NB4 (cell line): ENCODE measurements around the gene SCIMP.

Source experiments
- MYC ChIP-seq: IDR thresholded peaks from 2 replicates; pipeline ENCODE4 v1.6.1; 2011; ENCODE audit warnings: low read depth, low read length
- POLR2A ChIP-seq: IDR thresholded peaks from 2 replicates; pipeline ENCODE4 v1.6.1; 2011; ENCODE audit warnings: mild to moderate bottlenecking; ENCODE audit not compliant: insufficient read length; ENCODE audit errors: extremely low read depth
- TF ChIP-seq, protein P1 (sequence below): IDR thresholded peaks from one replicate; pipeline ENCODE4 v1.5.1; 2012; ENCODE audit warnings: low read depth, low read length
- TF ChIP-seq, protein P2 (sequence below): IDR thresholded peaks from 2 replicates; pipeline ENCODE4 v1.6.1; 2011; ENCODE audit warnings: low read depth, low read length

DNA sequence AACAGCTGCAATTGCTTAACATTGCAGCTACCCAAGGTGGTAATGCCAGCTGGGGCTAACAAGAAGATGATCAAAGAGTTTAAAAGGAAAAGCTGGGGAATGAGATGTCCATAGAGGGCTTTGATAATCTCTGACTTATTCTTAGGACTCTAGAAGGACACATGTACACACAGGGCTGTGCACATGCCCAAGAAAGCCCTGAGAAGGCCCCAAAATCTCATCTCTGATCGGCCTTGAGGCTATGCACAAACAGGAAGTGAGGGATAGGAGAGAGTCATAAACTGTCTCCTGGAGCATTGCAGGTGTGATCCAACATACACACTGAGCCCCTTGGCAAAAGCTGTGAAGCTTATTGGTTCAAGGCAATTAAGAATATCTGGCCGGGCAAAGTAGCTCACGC is 30.2 kb upstream of the SCIMP start:
- TF ChIP-seq POLR2A (no peak), MYC (no peak)
- TF ChIP-seq, protein P1, sequence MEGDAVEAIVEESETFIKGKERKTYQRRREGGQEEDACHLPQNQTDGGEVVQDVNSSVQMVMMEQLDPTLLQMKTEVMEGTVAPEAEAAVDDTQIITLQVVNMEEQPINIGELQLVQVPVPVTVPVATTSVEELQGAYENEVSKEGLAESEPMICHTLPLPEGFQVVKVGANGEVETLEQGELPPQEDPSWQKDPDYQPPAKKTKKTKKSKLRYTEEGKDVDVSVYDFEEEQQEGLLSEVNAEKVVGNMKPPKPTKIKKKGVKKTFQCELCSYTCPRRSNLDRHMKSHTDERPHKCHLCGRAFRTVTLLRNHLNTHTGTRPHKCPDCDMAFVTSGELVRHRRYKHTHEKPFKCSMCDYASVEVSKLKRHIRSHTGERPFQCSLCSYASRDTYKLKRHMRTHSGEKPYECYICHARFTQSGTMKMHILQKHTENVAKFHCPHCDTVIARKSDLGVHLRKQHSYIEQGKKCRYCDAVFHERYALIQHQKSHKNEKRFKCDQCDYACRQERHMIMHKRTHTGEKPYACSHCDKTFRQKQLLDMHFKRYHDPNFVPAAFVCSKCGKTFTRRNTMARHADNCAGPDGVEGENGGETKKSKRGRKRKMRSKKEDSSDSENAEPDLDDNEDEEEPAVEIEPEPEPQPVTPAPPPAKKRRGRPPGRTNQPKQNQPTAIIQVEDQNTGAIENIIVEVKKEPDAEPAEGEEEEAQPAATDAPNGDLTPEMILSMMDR, result no peak
- TF ChIP-seq, protein P2, sequence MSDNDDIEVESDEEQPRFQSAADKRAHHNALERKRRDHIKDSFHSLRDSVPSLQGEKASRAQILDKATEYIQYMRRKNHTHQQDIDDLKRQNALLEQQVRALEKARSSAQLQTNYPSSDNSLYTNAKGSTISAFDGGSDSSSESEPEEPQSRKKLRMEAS, result 0 out of 2 replicates have a peak, but pooled peaks have one; percentile 4
